ENCODE data around the gene ACAP2.

The ACAP2 gene

DNA sequence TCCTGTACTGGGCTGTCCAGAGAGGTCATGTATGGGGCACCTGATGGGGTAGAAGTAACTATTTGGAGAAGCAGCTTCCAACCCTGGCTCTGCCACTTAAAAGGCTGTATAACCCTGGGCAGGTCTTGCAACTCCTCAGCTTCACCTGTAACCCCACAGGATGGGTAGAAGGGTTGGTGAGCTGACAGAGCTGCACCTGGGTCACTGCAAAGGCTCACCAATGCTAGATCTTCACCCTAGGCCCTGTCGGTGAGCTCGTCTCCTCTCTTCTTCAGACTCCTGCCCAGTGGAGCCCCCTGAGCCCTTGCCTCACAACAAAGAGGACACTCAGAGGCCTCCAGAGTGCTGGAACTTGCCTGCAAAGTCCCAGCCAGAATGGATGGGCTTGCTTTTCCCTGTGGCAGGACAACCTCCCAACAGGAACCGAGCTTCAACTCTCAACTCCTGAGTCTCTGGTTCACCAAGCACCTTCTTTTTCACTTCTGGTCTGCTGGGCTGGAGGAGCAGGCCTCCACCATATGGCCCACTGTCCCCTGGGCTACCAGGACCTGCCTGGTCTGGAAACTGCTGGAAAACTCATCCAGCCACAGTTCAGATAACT, 217.7 kb downstream of the ACAP2 start:
- in situ Hi-C loops (cut with HindIII; ENCODE audit: low sequenced_read_pairs): no loop called here
- TF ChIP-seq, protein P1, sequence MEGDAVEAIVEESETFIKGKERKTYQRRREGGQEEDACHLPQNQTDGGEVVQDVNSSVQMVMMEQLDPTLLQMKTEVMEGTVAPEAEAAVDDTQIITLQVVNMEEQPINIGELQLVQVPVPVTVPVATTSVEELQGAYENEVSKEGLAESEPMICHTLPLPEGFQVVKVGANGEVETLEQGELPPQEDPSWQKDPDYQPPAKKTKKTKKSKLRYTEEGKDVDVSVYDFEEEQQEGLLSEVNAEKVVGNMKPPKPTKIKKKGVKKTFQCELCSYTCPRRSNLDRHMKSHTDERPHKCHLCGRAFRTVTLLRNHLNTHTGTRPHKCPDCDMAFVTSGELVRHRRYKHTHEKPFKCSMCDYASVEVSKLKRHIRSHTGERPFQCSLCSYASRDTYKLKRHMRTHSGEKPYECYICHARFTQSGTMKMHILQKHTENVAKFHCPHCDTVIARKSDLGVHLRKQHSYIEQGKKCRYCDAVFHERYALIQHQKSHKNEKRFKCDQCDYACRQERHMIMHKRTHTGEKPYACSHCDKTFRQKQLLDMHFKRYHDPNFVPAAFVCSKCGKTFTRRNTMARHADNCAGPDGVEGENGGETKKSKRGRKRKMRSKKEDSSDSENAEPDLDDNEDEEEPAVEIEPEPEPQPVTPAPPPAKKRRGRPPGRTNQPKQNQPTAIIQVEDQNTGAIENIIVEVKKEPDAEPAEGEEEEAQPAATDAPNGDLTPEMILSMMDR (IDR thresholded peaks at IDR 0.05; ENCODE audit: low read depth, low read length): no peak
- no peak for DNase-seq (ENCODE audit: low read depth, low spot score)
- no peak overlapping the region for H3K4me3 ChIP-seq (ENCODE audit: low read depth, low read length)
